HUDEP-2 (cell line): ENCODE data around the gene PDZD4.
A peak's percentile ranks its signal among the peaks of the same experiment; 100 is the strongest.
"Not testable (repeated sequence)": the region's sequence is repeated elsewhere in the genome, so short reads cannot be mapped to it uniquely, and the experiment has no call there.

Experiments used
- DNase-seq, 76 experiments: peaks; one replicate each; lab custom pipeline; 2025; ENCODE audit not compliant: unreplicated experiment in 76 of 76; lab: John Stamatoyannopoulos, UW

The PDZD4 gene

DNA sequence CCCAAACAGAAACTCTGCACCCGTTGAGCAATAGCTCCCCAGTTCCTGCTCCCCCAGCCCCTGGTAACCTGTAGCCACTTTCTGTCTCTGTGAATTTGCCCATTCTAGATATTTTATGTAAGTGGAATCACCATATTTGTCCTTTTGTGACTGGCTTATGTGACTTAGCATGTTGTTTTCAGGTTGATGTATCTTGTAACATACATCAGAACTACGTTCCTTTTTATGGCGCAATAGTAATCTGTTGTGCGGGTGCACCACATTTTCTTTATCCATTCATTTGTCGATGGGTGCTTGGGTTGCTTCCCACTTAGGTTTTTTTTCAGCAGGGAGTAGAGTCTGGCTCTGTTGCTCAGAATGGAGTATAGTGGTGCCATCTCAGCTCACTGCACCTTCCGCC, 6.6 kb upstream of the PDZD4 start:
- no peak for DNase-seq

DNA sequence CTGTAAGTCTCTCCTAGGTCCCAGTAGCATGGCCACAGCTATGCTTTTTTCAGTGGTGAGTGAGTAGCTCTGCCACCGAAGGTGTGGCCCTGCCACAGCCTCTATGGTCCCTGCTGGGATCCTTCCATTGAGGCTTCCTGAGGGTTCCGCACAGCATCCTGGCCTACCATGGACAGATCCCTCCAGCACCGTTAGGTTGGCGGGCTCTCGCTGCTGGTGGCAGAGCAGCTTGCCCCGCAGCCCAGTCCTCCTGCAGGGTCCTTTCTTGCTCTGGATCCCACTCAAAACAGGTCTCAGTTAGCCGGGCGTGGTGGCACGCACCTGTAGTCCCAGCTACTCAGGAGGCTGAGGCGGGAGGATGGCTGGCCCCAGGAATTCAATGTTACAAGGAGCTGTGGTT, 2.4 kb upstream of the PDZD4 start:
- DNase-seq: no peak

- no peak for DNase-seq
Measured at GRCh38 chrX:153831429-153832150, 1.2 kb upstream of the PDZD4 start.

- DNase-seq: no peak
Measured at GRCh38 chrX:153830640-153831428, 490 bp upstream of the PDZD4 start.

GRCh38 chrX:153829549-153829798, 870 bp downstream of the PDZD4 start:
- no peak for DNase-seq

DNA sequence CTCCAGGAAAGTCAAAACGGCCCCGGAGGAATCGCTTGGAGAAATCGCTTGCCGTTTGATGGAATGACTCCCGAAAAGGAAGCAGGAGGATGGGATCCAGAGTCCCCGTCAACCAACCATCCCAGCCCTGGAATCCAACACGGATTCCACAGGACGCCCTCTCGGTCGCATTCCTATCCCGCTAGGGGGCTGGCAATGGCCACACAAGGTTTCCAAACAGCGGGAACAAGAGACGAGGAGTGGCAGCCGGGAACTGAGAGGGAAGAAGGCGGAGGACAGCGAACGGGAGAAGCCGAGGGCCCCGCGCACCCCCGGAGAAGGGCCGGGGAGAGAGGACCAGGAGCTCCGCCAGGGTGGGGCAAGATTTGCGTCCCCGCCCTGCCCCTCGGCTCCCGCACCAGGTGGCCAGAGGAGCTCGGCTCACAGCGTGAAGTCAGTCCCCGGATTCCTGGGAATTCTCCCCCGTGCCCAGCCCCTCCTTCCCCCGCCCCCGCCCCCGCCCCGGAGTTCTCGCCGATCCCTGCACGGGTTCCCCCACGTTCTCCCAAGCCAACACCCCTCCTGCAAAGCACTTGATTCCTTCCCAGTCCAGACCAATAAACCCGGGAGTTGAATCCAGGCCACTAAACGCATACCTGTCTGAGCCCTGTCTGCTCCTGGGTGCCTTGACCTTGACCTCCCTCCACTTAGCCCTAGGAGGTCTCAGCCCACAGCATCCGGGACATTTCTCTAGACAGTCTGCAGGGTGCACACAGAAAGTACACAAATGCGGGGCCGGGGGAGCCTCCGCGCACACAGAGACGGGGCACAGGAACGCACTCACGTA, 1.4 kb downstream of the PDZD4 start:
- no peak for DNase-seq

GRCh38 chrX:153828308-153828707, 2.0 kb downstream of the PDZD4 start:
- no peak for DNase-seq

- DNase-seq: no peak
Measured at GRCh38 chrX:153827903-153828302, 2.4 kb downstream of the PDZD4 start.

DNA sequence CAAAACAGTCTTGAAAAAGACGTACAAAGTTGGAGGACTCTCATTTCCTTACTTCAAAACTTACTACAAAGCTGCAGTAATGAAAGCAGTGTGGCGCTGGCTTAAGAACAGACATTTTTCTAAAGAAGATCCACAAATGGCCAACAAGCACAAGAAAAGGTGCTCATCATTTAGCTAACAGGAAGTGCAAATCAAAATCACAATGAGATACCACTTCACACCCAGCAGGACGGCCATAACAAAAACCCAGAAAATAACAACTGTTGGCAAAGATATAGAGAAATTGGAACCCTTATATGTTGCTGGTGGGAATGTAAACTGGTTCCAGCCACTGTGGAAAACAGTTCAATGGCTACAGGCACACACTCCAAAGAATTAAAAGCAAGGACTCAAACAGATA, 3.3 kb downstream of the PDZD4 start:
- no peak for DNase-seq

DNA sequence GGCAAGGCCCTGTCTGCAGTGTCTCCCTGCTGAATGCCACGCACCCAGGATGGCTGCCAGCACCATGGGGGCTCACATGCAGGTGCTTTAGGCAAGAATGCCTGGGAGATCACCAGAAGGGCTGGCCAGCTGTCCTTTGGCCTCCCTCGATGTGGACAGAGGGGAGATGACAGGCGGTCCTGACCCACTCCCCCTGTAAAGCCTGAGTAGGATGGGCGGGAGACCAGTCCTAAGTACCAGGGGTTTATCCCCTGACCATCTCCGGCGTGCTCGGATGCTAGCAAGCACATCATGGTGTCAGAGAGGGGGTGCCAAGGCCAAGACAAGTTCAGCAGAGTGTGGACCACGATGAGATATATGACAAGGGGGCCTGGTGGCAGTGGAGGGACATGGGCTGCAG, 5.3 kb downstream of the PDZD4 start:
- no peak for DNase-seq

- no peak for DNase-seq
Measured at GRCh38 chrX:153824348-153824747, 6.0 kb downstream of the PDZD4 start.

DNA sequence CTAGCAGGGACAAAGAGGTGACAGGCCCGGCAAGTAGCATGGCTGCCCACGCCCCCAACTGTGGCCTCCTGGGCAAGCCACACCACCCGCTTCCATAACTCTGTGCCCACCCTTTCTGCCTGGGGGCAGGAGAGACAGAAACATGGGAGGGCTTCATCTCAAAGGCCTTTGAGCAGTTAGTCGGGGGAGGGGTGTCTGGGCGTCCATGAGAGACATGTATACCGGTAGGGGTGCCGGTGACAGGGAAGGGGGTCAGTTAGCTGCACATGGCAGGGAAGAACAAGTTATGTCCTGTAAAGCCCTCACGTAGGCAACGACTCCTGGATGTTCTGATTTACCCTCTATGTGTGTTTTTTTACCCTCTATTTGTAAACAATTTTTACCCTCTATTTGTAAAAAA, 9.3 kb downstream of the PDZD4 start:
- DNase-seq: no peak

DNA sequence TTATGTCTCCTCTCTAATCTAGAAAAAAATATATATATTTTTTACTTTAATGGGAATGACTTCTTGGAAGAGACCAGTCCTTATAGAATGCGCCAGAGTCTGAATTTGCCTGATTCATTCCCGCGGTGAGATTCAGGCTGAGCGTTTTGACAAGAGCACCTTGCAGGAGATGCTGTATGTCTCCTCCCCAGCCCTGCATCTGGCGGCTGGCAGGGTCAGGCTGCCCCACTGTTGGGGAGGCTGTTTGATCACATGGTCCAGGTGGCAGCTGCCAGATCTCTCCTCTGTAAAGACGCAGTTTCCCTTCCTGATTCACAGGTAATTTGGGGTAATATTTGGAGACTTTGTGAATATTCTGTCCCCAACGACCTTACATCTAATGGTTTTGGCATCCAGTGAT, 9.7 kb downstream of the PDZD4 start:
- no peak for DNase-seq

DNA sequence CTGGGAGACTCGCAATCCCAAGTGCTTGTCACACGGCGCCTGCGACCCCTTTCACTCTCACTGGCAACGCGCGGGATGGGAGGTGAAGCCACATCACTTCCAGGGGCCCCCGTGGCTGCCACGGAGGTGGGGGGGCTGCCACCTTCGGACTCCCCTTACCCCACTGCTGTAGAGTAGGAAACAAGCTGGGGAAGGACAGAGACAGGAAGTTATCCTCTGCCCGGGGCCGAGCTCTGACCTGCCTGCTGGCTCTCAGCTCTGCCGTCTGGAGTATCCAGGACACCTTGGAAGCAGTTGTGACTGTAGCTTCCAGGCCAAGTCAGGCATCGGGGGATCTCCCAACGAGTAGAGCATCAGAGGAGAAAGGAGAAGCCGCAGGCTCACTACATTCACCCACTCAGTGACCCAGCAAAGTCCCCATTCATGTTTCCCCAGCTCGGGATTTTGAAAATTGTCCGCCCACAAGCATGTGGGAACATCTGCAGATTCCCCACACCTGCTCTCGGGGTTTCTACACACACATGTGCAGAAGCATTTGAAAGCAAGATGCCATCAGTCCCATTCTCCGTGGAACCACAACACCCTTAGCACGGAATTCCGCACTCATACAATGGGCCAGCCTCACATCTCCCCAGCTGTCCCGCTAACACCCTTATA, 10.8 kb downstream of the PDZD4 start:
- DNase-seq: no peak

GRCh38 chrX:153818571-153819383, 11.6 kb downstream of the PDZD4 start:
- peak in 2 of 76 experiments; percentile 0 to 13 for DNase-seq

DNA sequence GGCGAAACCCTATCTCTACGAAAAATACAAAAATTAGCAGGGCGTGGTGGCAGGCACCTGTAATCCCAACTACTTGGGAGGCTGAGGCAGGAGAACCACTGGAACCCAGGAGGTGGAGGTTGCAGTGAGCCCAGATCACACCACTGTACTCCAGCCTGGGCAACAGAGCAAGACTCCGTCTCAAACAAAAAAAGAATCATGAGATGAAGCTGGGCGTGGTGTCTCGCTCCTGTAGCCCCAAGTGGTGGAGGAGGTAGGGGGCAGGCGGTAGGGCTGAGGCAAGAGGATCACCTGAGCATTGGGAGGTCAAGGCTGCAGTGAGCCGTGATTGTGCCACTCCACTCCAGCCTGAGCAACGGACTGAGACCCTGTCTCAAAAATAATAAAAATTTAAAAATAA, 12.3 kb downstream of the PDZD4 start:
- not testable (repeated sequence) for DNase-seq

- DNase-seq: peak in 15 of 76 experiments; percentile 3 to 32 (median 10)
Measured at GRCh38 chrX:153816831-153817690, 13.3 kb downstream of the PDZD4 start.

- DNase-seq: no peak
Measured at GRCh38 chrX:153814591-153815315, 15.6 kb downstream of the PDZD4 start.

DNA sequence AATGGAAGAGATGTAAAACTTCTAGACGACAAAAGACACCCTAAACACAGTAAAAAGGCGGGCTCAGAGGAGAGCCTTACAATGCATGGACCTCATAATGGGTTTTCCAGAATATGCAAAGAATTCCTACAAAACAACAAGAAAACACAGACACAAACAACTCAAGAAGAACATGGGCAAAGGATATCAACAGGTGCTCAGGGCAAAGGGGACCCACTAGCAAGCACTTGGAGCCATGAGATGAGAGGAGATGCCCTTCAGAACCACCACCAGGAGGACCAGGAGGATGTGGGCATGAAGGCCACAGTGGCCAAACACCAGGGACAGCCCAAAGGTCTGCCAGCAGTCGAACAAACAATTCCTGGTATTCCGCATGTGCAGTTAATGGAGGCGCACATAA, 17.2 kb downstream of the PDZD4 start:
- DNase-seq: no peak
